HG02973 (cell line): Measurements from ENCODE around the gene HSD17B1.
"Not testable (repeated sequence)": the region's sequence is repeated elsewhere in the genome, so short reads cannot be mapped to it uniquely, and the experiment has no call there.

Experiments
- ATAC-seq: cut with Tn5 transposase; IDR thresholded peaks from one replicate; pipeline ENCODE4 v1.9.1; 2021; ENCODE audit warnings: moderate library complexity; ENCODE audit not compliant: unreplicated experiment

HSD17B1 gene

DNA sequence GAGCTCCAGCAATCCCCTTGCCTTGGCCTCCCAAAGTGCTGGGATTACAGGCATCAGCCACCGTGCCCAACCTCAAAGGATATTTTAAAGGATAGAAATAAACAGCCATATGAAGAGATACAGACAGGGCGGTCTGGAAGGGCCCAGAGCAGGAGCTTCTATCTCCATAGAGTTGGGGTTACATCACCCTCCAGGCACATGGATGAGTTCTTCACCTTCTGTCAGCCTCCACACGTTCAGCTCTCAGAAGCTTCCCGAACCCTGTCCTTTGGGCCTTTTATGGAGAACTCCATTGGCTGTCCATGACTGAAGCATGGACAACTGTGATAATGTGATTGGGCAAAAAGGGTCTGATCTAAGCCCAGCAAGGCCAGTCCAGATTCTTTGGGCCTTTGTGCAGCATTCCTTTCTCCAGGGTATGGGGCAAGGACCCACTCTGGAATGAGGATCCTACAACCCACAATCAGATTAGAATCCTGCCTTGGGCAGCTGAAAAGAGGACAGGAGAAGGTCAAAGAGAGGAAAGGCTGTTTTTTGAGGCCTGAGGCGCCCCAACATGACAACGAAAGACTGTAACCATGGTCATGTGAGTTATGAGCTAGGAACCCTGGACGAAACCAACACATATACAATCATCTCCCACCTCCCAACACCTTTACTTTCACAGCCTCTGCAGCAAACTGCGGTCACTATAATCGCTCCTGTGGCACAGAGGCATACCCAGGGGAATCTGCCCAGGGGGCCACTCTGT lies 6.8 kb upstream of the HSD17B1 start:
- not testable (repeated sequence) for ATAC-seq

DNA sequence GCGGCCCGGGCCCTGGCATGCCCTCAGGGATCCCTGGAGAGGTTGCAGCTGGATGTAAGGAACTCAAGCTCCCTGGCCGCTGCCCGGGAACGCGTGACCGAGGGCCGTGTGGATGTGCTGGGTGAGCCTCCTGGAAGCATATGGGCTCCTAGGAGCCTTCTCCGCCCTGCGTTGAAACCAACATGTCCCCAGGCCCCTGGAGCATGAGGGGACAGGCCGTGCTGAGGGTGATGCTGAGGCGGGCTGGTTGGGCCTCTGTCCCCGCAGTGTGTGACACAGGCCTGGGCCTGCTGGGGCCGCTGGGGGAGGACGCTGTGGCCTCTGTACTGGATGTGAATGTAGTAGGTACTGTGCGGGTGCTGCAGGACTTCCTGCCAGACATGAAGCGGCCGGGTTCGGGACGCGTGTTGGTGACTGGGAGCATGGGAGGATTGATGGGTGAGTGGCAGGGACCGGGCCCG lies 5.7 kb upstream of the HSD17B1 start:
- ATAC-seq, result no peak

DNA sequence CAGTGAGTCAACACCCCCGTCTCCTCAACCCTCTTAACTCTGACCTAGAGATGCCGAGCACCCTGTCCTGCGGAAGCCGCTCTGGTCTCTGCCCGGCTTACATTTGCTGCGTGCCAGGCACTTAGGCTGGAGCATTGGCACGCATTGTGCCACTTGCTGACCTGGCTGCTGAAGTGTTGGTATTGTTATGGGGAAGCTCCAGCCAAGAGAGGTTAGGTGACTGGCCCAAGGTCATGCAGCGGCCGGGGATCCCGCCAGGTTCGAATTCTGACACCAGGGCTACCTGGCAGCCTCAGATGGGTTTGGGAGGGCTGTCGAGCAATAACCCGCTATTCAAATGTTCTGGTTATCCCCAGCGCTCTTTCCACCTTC lies 5.0 kb upstream of the HSD17B1 start:
- ATAC-seq, result no peak

DNA sequence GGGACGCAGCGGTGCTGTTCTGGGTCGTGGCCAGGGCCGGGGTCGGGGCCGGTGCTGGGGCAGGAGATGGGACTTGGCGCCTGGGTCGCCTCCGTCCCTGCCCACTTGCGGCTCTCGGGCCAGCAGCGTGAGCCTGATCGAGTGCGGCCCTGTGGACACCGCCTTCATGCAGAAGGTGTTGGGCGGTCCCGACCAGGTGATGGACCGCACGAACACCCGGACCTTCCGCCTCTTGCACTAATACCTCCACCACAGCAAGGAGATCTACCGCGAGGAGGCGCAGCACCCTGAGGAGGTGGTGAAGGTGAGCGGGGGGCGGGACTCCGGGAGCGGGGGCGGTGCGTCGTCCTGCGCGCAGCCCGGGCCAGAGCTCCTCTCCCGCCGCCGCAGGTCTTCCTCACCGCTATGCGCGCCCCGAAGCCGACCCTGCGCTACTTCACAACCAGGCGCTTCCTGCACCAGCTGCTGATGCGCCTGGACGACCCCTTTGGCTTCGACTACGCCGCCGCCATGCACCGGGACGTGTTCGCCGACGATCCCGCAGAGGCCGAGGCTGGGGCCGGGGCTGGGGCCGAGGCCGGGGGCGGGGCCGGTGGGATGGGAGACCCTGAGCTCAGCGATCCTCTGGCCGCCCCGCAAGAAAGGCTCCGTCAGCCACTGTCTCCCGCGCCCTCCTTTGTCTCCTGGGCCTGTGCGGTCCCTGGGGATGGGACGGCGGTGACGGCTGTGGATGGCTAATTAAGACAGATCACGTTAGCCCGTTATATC lies 4.5 kb upstream of the HSD17B1 start:
- no peak for ATAC-seq

DNA sequence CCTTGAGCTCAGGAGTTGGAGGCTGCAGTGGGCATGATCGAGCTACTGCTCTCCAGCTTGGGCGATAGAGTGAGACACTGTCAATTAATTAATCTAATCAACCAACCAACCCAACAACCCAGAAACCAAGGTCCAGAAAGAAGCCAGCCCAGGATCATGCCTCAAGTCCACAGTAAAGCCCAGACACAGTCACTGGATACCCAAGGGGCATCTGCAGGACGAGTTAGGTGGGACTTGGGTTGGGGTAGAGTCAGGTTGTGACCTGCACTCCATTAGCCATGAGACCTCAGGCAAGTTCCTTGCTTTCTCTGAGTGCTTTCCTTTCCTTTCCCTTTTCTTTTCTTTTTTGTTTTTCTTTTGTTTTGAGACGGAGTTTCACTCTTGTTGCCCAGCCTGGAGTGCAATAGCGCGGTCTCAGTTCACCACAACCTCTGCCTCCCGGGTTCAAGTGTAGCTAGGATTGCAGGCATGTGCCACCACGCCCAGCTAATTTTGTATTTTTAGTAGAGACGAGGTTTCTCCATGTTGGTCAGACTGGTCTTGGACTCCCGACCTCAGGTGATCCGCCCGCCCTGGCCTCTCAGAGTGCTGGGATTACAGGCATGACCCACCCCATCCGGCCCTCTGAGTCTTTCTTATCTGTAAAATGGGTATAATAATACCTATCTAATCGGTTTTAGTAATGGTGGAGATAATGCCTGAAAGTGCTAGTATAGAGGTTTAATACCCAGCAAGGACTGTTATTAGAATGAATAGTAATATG lies 3.5 kb upstream of the HSD17B1 start:
- ATAC-seq, result no peak

DNA sequence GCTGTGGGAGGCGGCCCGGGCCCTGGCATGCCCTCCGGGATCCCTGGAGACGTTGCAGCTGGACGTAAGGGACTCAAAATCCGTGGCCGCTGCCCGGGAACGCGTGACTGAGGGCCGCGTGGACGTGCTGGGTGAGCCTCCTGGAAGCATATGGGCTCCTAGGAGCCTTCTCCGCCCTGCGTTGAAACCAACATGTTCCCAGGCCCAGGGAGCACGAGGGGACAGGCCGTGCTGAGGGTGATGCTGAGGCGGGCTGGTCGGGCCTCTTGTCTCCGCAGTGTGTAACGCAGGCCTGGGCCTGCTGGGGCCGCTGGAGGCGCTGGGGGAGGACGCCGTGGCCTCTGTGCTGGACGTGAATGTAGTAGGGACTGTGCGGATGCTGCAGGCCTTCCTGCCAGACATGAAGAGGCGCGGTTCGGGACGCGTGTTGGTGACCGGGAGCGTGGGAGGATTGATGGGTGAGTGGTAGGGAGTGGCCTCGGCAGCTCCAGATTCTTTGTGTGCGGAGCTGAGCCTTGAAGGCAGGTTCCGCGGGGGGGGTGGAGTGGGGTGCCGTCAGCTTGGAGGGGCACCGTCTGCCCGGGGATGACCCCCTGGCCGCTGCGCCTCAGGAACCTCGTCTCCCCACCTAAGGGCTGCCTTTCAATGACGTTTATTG lies 567 bp downstream of the HSD17B1 start:
- ATAC-seq, result no peak

DNA sequence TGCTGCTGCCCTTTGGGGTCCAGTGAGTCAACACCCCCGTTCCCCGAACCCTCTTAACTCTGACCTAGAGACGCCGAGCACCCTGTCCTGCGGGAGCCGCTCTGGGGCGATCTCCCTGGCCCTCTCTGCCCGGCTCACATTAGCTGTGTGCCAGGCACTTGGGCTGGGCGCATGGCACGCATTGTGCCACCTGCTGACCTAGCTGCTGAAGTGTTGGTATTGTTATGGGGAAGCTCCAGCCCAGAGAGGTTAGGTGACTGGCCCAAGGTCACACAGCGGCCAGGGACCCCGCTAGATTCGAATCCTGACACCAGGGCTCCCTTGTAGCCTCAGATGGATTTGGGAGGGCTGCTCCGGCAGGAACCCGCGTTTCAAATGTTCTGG lies 1.1 kb downstream of the HSD17B1 start:
- ATAC-seq, result no peak

DNA sequence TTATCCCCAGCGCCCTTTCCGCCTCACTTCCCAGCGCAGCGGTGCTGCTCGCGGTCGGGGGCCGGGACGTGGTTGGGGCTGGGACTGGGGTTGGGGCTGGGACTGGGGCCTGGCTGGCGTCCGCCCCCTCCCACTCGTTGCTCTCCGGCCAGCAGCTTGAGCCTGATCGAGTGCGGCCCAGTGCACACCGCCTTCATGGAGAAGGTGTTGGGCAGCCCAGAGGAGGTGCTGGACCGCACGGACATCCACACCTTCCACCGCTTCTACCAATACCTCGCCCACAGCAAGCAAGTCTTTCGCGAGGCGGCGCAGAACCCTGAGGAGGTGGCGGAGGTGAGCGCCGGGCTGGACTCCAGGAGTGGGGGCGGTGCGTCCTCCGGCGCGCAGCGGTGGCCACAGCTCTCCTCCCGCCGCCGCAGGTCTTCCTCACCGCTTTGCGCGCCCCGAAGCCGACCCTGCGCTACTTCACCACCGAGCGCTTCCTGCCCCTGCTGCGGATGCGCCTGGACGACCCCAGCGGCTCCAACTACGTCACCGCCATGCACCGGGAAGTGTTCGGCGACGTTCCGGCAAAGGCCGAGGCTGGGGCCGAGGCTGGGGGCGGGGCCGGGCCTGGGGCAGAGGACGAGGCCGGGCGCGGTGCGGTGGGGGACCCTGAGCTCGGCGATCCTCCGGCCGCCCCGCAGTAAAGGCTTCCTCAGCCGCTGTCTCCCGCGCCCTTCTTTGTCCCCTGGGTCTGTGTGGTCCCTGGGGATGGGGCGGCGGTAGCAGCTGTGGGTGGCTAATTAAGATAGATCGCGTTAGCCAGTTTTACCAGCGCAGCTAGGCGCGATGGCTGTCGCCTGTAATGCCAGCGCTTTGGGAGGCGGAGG lies 1.8 kb downstream of the HSD17B1 start:
- ATAC-seq, result peak; percentile 81

DNA sequence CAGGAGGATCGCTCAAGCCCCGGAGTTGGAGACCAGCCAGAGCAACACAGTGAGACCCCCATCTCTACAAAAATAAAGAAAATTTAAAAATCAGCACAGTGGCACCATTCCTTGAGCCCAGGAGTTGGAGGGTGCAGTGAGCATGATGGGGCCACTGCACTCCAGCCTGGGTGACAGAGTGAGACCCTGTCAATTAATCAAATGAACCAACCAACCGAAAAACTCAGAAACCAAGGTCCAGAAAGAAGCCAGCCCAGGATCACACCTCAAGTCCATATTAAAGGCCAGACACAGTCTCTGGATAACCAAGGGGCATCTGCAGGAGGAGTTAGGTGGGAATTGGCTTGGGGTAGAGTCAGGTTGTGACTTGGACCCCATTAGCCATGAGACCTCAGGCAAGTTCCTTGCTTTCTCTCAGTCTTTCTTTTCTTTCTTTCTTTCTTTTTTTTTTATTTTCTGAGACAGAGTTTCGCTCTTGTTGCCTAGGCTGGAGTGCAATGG lies 2.4 kb downstream of the HSD17B1 start:
- ATAC-seq, result no peak

DNA sequence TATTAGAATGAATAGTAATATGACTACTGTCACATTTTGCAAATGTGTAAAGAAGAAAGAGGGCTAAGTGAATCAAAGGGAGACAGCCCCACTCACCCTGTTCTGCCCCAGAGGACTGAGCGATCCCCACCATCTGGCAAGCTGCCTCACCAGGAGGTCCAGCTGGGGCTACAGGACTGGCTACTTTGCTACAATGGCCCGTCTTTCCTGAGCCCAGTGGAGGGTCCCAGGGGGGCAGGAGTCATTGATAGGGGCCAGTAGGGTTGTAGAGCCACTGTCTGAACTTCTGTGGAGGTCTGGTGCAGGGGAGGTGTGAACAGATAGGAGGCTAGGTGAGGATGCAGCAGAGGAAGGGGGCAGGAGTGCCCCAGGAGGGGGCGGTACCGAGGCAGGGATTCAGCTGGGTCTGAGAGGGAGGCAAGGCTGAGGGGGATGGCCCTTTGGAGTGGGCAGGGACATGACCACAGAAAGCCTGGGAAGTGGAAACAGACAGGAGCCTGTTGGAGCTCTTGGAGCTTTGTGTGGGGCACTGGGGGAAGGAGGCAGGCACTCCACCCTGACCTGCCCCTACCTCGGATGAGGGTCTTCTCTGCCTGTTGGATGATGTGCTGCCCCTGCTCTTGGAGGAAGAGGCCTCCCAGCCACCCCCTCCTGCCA lies 3.4 kb downstream of the HSD17B1 start:
- ATAC-seq, result not testable (repeated sequence)

DNA sequence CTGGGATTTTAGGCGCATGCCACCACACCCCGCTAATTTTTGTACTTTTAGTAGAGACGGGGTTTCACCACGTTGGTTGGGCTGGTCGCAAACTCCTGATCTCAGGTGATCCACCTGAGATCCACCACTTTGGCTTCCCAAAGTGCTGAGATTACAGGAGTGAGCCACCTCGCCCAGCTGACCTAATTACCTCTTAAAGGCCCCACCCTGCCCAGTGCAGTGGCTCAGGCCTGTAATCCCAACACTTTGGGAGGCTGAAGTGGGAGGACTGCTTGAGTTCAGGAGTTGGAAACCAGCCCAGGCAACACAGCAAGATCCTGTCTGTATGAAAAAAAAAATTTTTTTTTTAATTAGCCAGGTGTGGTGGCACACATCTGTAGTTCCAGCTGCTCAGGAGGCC lies 6.4 kb downstream of the HSD17B1 start:
- ATAC-seq, result no peak

DNA sequence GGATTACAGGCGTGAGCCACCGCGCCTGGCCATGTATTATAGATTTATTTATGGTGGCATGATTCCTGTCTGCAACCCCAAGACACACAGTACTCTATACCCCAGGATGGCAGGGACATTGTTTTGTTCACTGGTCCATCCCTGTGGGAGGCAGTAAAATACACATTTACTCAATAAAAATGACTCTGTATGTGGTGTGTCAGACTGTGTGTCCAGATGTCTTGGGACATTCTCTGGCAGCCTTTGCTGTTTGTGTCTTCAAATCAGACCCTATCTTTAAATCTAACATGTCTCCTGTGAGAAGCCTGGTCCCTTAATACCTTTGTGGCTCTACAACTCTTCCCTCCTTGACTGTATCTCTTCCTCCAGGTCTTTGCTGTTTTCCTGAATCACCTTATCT lies 7.5 kb downstream of the HSD17B1 start:
- no peak for ATAC-seq

DNA sequence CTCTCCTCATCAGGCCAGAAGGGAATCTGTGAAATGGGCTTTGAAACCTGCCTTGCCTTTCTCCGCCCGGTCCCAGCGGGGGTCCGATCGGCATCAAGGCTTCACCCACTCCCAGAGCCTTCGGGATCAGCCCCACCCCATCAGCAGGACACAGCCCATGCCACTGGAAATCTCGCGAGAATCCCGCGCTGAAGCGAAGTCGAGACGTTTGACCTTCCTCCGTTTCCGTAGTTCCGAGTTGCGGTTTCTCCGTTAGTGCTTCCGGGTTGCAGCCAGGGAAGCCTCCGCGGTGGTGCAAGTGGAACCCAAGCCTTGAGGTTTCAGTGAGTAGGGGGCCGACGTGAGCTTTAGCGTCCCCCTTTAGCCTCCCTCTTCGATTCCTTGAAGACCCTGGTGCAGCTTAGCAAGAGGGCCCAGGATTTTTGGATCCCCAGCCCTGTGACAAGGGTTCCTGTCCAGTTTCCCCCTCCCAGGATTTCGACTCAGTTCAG lies 9.2 kb downstream of the HSD17B1 start, which contains the start of gene COASY:
COASY (plus strand) TSS at position 252 of the 491 bp plus-strand sequence. CDS start 475 bp downstream, outside the sequence.
- no peak for ATAC-seq

DNA sequence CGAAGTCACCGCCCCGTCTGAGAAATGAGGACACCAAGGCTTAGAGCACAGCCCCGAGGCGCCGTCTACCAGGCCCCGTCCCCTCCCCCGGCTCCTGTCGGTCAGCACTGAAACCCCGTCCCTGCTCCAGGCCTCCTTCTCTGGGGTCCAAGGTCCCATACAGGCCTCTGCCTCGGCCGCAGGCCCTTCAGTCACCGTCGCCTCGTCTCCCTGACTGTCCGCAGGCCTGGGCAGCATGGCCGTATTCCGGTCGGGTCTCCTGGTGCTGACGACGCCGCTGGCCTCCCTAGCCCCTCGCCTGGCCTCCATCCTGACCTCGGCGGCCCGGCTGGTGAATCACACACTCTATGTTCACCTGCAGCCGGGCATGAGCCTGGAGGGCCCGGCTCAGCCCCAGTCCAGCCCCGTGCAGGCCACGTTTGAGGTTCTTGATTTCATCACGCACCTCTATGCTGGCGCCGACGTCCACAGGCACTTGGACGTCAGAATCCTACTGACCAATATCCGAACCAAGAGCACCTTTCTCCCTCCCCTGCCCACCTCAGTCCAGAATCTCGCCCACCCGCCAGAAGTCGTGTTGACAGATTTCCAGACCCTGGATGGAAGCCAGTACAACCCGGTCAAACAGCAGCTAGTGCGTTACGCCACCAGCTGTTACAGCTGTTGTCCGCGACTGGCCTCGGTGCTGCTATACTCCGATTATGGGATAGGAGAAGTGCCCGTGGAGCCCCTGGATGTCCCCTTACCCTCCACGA lies 9.8 kb downstream of the HSD17B1 start:
- no peak for ATAC-seq

DNA sequence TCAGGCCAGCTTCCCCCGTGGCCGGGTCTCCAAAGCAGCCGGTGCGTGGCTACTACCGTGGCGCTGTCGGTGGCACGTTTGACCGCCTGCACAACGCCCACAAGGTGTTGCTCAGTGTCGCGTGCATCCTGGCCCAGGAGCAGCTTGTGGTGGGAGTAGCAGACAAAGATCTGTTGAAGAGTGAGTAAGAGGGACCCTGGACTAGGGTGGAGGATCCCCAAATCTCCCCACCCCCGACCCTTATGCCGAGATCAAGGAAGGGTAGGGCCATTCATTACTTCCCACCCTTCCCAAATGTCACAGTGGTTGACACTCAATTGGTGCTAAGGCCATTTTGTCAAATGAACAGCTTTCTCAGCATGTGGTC lies 10.4 kb downstream of the HSD17B1 start:
- ATAC-seq, result no peak

DNA sequence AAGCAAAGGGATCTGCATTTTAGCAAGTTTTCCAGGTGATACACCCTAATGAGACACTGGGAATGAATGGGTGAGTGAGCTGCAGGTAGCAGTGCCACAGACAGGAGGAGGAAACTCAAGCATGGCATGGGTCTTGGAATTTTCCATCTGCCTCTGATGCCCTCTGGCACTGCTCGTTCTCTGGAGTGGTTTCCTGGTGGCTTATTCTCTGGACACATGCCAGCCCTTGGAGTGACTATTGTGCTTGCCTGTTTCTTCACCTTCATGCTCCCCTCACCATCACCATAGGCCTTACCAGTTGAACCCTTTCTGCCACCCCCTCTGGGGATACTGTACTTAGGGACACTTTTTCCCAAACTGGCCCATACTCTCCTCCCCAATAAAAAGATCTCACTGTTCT lies 10.8 kb downstream of the HSD17B1 start:
- no peak for ATAC-seq

DNA sequence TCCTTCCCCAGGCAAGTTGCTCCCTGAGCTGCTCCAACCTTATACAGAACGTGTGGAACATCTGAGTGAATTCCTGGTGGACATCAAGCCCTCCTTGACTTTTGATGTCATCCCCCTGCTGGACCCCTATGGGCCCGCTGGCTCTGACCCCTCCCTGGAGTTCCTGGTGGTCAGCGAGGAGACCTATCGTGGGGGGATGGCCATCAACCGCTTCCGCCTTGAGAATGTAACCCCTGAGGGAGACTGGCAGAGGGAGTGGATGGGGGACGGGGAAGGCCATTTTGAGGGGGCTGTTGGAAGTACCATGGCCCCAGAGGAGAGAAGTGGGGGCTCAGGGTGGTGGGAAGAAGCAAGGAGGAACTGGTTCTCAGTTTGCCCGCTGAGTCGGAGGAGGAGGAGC lies 11.2 kb downstream of the HSD17B1 start:
- no peak for ATAC-seq

DNA sequence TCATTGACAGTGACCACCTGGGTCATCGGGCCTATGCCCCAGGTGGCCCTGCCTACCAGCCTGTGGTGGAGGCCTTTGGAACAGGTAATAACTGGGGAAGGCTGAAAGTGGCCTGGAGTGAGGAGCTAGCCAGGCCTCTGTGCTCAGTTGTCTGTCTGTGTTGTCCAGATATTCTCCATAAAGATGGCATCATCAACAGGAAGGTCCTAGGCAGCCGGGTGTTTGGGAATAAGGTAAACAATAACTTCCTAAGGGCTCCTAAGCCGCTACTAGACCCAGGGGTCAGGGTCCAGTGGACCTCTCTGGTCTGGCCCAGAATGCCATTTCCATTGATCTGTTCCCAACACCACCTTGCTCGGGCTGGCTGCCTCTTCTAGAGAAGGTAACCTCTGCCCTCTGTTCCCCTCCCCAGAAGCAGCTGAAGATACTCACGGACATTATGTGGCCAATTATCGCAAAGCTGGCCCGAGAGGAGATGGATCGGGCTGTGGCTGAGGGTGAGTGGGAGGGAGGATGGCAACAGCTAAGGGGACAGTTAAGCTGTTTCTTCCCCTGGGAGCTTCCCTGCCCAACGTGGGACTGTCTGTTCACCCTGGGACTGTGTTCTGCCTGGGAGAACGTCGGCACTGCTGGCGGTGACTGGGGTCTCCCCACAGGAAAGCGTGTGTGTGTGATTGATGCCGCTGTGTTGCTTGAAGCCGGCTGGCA lies 12.2 kb downstream of the HSD17B1 start:
- no peak for ATAC-seq
